H9 (cell line): Measurements from ENCODE around the gene WDR33. TPM values are rescaled to one million over a fixed set of nuclear protein-coding genes. Genes with fewer than 3 reads are reported as not detected.

ENCODE experiments used
- DNase-seq: peaks from one replicate; pipeline ENCODE4 v3.0.0-alpha.2; 2017
- H2AFZ ChIP-seq: one replicate; pipeline ENCODE4 v1.6.1; 2013; ENCODE audit warnings: mild to moderate bottlenecking, low read length, control low read depth, moderate library complexity
- H2AK5ac ChIP-seq: 2 replicates; pipeline ENCODE4 v1.6.1; 2013; ENCODE audit warnings: low read length, control low read depth, mixed read lengths; ENCODE audit not compliant: insufficient read length
- H2BK120ac ChIP-seq: one replicate; pipeline ENCODE4 v1.6.1; 2013; ENCODE audit warnings: low read depth, mild to moderate bottlenecking, low read length, control low read depth, inconsistent platforms; ENCODE audit not compliant: poor library complexity, severe bottlenecking
- H2BK12ac ChIP-seq: 2 replicates; pipeline ENCODE4 v1.6.1; 2013; ENCODE audit warnings: low read length, control low read depth, mixed read lengths, low read depth; ENCODE audit not compliant: insufficient read length
- H2BK15ac ChIP-seq: 2 replicates; pipeline ENCODE4 v1.6.1; 2013; ENCODE audit warnings: low read depth, low read length, control low read depth
- H2BK20ac ChIP-seq: one replicate; pipeline ENCODE4 v1.6.1; 2013; ENCODE audit warnings: low read depth, mild to moderate bottlenecking, low read length, control low read depth, inconsistent platforms; ENCODE audit not compliant: poor library complexity, severe bottlenecking
- H2BK5ac ChIP-seq: 2 replicates; pipeline ENCODE4 v1.6.1; 2013; ENCODE audit warnings: low read length, control low read depth, mixed read lengths; ENCODE audit not compliant: insufficient read length
- H3K14ac ChIP-seq: 2 replicates; pipeline ENCODE4 v1.6.1; 2013; ENCODE audit warnings: low read length, control low read depth; ENCODE audit not compliant: insufficient read depth
- H3K18ac ChIP-seq: 2 replicates; pipeline ENCODE4 v1.6.1; 2013; ENCODE audit warnings: low read depth, mild to moderate bottlenecking, mixed read lengths, low read length, control low read depth; ENCODE audit not compliant: insufficient read length
- H3K23ac ChIP-seq: 2 replicates; pipeline ENCODE4 v1.6.1; 2013; ENCODE audit warnings: low read length, control low read depth, mixed read lengths, low read depth; ENCODE audit not compliant: insufficient read length
- H3K23me2 ChIP-seq: 2 replicates; pipeline ENCODE4 v1.6.1; 2013; ENCODE audit warnings: low read depth, mild to moderate bottlenecking, mixed read lengths, low read length, control low read depth; ENCODE audit not compliant: insufficient read length, poor library complexity, severe bottlenecking
- H3K27ac ChIP-seq: 2 replicates; pipeline ENCODE4 v1.5.1; 2013; ENCODE audit warnings: low read length, control low read depth, mixed read lengths, low read depth; ENCODE audit not compliant: insufficient read length
- H3K27me3 ChIP-seq: 2 replicates; pipeline ENCODE4 v1.6.1; 2013; ENCODE audit warnings: low read length, control low read depth, inconsistent platforms; ENCODE audit not compliant: insufficient read depth
- H3K4ac ChIP-seq: 2 replicates; pipeline ENCODE4 v1.6.1; 2013; ENCODE audit warnings: low read depth, mild to moderate bottlenecking, control low read depth, inconsistent platforms, low read length, moderate library complexity
- H3K4me1 ChIP-seq: 2 replicates; pipeline ENCODE4 v1.6.1; 2013; ENCODE audit warnings: low read length, control low read depth, inconsistent platforms; ENCODE audit not compliant: insufficient read depth
- H3K4me2 ChIP-seq: 2 replicates; pipeline ENCODE4 v1.6.1; 2013; ENCODE audit warnings: low read length, control low read depth, mixed read lengths; ENCODE audit not compliant: insufficient read length, insufficient read depth
- H3K56ac ChIP-seq: 2 replicates; pipeline ENCODE4 v1.6.1; 2013; ENCODE audit warnings: low read depth, mild to moderate bottlenecking, mixed read lengths, low read length, control low read depth; ENCODE audit not compliant: insufficient read length
- H3K79me1 ChIP-seq: 2 replicates; pipeline ENCODE4 v1.6.1; 2013; ENCODE audit warnings: low read depth, mild to moderate bottlenecking, moderate library complexity, low read length, control low read depth, inconsistent platforms; ENCODE audit not compliant: insufficient read depth, poor library complexity, severe bottlenecking
- H3K79me2 ChIP-seq: 2 replicates; pipeline ENCODE4 v1.6.1; 2013; ENCODE audit warnings: low read length, control low read depth, inconsistent platforms; ENCODE audit not compliant: insufficient read depth
- H3K9ac ChIP-seq: 2 replicates; pipeline ENCODE4 v1.6.1; 2013; ENCODE audit warnings: low read length, control low read depth, mixed read lengths; ENCODE audit not compliant: insufficient read length; ENCODE audit errors: extremely low read depth
- H3K9me3 ChIP-seq: one replicate; pipeline ENCODE4 v1.6.1; 2013; ENCODE audit warnings: low read depth, low read length, inconsistent platforms; ENCODE audit not compliant: control insufficient read depth
- H3T11ph ChIP-seq: one replicate; pipeline ENCODE4 v1.6.1; 2013; ENCODE audit warnings: mild to moderate bottlenecking, low read length, control low read depth, inconsistent platforms
- H4K20me1 ChIP-seq: one replicate; pipeline ENCODE4 v1.6.1; 2013; ENCODE audit not compliant: control insufficient read depth, insufficient read length, insufficient read depth
- H4K5ac ChIP-seq: 2 replicates; pipeline ENCODE4 v1.6.1; 2013; ENCODE audit warnings: low read depth, mild to moderate bottlenecking, mixed read lengths, low read length, control low read depth; ENCODE audit not compliant: insufficient read length
- H4K8ac ChIP-seq: replicated peaks from 2 replicates; pipeline ENCODE4 v1.6.1; 2013; ENCODE audit warnings: low read length, control low read depth, mixed read lengths, low read depth; ENCODE audit not compliant: insufficient read length
- H4K91ac ChIP-seq: 2 replicates; pipeline ENCODE4 v1.6.1; 2013; ENCODE audit warnings: low read depth, mild to moderate bottlenecking, moderate library complexity, mixed read lengths, low read length, control low read depth; ENCODE audit not compliant: insufficient read length
- H3K27ac Mint-ChIP-seq, 3 experiments: 2 replicates in 2 of 3; 3 replicates in 1 of 3; pipeline ENCODE4 v1.8.0; 2020 to 2021; ENCODE audit warnings: mixed read lengths in 3 of 3, mild to moderate bottlenecking in 1 of 3, moderate library complexity in 1 of 3
- H3K27me3 Mint-ChIP-seq: 2 replicates; pipeline ENCODE4 v1.8.0; 2021; ENCODE audit warnings: low read depth, mild to moderate bottlenecking, moderate library complexity, mixed read lengths
- H3K36me3 Mint-ChIP-seq, 3 experiments: 2 replicates in 2 of 3; 3 replicates in 1 of 3; pipeline ENCODE4 v1.8.0; 2020 to 2021; ENCODE audit warnings: low read depth in 3 of 3, mixed read lengths in 3 of 3; ENCODE audit not compliant: insufficient read depth in 1 of 3
- H3K4me1 Mint-ChIP-seq, 2 experiments: 2 replicates each; pipeline ENCODE4 v1.8.0; 2020; ENCODE audit warnings: mixed read lengths in 2 of 2
- H3K4me3 Mint-ChIP-seq, 2 experiments: 2 replicates in 1 of 2; 3 replicates in 1 of 2; pipeline ENCODE4 v1.8.0; 2020 to 2021; ENCODE audit warnings: mild to moderate bottlenecking in 2 of 2, mixed read lengths in 2 of 2, moderate library complexity in 1 of 2
- H3K9me3 Mint-ChIP-seq, 2 experiments: 2 replicates in 1 of 2; 3 replicates in 1 of 2; pipeline ENCODE4 v1.8.0; 2020; ENCODE audit warnings: mild to moderate bottlenecking in 2 of 2, mixed read lengths in 2 of 2, moderate library complexity in 1 of 2
- WGBS: extraction: QIAGEN DNeasy Blood & Tissue Kit; methylation state at CpG from one replicate; pipeline ENCODE4 v1.1.7; 2013; ENCODE audit warnings: missing lambda C conversion rate, low lambda C conversion rate, mixed read lengths; ENCODE audit not compliant: insufficient read length; ENCODE audit errors: extremely low coverage; 5-methylcytosine and 5-hydroxymethylcytosine counted together
- total RNA-seq: library from RNA; stranded (reverse); gene quantifications from 2 replicates; pipeline ENCODE4 v1.2.1, GENCODE V29; 2021
- TF ChIP-seq, protein P1 (sequence below): fragments of 200-600 bp; sonication (generic); conservative IDR thresholded peaks from 3 replicates; pipeline ENCODE4 v1.8.0; 2021; ENCODE audit warnings: antibody characterized with exemption, mild to moderate bottlenecking

The WDR33 gene
- total RNA-seq, 1 experiment from 2014 or later = 86.0 TPM

DNA sequence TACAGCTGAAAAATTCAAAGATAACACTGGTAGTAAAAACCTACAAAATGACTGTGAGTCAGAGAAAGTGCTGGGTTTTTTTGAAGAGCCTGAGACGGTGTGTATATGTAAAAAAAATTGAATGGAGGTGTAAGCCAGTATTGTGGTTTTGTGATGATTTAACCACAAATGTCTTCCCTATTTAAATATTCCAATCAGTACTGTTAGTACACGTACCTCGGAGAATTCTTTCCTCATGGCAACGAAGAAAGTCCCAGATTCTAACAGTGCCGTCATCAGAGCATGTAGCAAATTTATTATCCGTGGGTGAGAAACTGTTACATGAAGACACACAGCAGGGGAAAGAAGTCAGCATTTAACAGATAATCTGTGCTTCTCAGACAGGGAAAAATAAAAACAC lies 48.1 kb downstream of the WDR33 start:
- H3K4me1 Mint-ChIP-seq = no peaks in the 10 kb centered on the region
- H2BK5ac ChIP-seq = no peak overlapping the region
- H2AFZ ChIP-seq = no peak overlapping the region
- H2BK20ac ChIP-seq = no peak overlapping the region
- no peak overlapping the region for H3K56ac ChIP-seq
- H4K20me1 ChIP-seq = no peaks in the 10 kb centered on the region
- H2BK15ac ChIP-seq = no peak overlapping the region
- H3K36me3 Mint-ChIP-seq = peaks cover 28 to 68% (median 64%) of the 10 kb centered on the region in 3 experiments; a peak in 6 of 7 replicates
- no peak overlapping the region for H3K14ac ChIP-seq
- H3K9me3 Mint-ChIP-seq = no peaks in the 10 kb centered on the region
- H2BK12ac ChIP-seq = no peak overlapping the region
- no peaks in the 10 kb centered on the region for H3K23me2 ChIP-seq
- no peak overlapping the region for H3K23ac ChIP-seq
- H3K27ac Mint-ChIP-seq = no peak overlapping the region
- H4K8ac ChIP-seq = no peak overlapping the region
- no peaks in the 10 kb centered on the region for H3K27me3 Mint-ChIP-seq
- no peak overlapping the region for H4K91ac ChIP-seq
- H3K79me2 ChIP-seq = no peaks in the 10 kb centered on the region
- no peak overlapping the region for H3K18ac ChIP-seq
- no peaks in the 10 kb centered on the region for H3K9me3 ChIP-seq
- H3K4ac ChIP-seq = no peak overlapping the region
- H3K4me1 ChIP-seq = no peaks in the 10 kb centered on the region
- H3K79me1 ChIP-seq = no peaks in the 10 kb centered on the region
- H2BK120ac ChIP-seq = no peak overlapping the region
- H3K9ac ChIP-seq = no peak overlapping the region
- no peak overlapping the region for H4K5ac ChIP-seq
- TF ChIP-seq, protein P1, sequence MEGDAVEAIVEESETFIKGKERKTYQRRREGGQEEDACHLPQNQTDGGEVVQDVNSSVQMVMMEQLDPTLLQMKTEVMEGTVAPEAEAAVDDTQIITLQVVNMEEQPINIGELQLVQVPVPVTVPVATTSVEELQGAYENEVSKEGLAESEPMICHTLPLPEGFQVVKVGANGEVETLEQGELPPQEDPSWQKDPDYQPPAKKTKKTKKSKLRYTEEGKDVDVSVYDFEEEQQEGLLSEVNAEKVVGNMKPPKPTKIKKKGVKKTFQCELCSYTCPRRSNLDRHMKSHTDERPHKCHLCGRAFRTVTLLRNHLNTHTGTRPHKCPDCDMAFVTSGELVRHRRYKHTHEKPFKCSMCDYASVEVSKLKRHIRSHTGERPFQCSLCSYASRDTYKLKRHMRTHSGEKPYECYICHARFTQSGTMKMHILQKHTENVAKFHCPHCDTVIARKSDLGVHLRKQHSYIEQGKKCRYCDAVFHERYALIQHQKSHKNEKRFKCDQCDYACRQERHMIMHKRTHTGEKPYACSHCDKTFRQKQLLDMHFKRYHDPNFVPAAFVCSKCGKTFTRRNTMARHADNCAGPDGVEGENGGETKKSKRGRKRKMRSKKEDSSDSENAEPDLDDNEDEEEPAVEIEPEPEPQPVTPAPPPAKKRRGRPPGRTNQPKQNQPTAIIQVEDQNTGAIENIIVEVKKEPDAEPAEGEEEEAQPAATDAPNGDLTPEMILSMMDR = no peak
- no peaks in the 10 kb centered on the region for H3K27me3 ChIP-seq
- H2AK5ac ChIP-seq = no peak overlapping the region
- no peak overlapping the region for H3K4me3 Mint-ChIP-seq
- no peak for DNase-seq
- H3T11ph ChIP-seq = no peak overlapping the region
- WGBS = no CpG with 5 or more reads among the region's 6 CpGs
- no peak overlapping the region for H3K27ac ChIP-seq
- no peak overlapping the region for H3K4me2 ChIP-seq
